GM21423 (cell line): Measurements from ENCODE around the gene INPP5F.

ENCODE experiments used
- ATAC-seq: cut with Tn5 transposase; IDR thresholded peaks from one replicate; pipeline ENCODE4 v1.9.1; 2021; ENCODE audit warnings: mild to moderate bottlenecking, moderate library complexity; ENCODE audit not compliant: unreplicated experiment

INPP5F gene

DNA sequence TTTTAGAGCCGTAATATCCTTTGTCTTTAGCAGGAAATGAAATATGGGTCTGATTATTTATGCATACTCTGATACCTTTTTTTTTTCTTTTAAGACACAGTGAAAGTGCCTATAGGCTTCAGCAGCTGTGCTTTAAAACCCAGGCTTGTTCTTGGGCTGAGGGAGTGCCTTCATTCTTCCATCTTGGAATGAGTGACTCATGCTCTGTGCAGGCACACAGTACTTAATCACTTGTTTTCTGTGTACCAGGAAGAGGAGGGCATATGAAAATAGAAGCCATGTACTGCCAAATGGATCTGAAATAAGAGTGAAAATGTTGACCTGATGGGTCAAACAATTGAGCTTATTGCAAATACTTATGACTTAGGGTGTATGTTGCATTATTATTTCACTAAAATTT lies 12.0 kb downstream of the INPP5F start:
- ATAC-seq: no peak

- no peak for ATAC-seq
These were observed 13.1 kb downstream of the INPP5F start for GRCh38 chr10:119738962-119739361.

DNA sequence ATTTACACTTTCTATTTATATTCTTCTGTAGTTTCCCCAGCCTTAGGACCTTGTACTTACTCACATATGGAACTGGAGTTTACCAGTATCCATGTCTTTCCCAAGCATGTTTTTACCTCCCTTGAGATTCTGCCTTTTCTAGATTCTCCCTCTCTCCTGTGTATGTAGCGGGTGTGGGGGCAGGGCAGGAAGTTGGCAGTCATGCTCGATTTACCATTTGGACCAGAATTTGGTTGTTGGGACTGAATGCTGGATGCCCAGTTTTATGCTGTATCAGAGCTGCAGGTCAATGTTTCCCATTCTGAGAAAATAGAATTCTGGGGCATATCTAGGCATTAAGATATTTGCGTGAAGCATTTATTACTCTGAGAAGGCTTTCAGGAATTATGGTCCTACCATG lies 14.2 kb downstream of the INPP5F start:
- ATAC-seq: no peak

DNA sequence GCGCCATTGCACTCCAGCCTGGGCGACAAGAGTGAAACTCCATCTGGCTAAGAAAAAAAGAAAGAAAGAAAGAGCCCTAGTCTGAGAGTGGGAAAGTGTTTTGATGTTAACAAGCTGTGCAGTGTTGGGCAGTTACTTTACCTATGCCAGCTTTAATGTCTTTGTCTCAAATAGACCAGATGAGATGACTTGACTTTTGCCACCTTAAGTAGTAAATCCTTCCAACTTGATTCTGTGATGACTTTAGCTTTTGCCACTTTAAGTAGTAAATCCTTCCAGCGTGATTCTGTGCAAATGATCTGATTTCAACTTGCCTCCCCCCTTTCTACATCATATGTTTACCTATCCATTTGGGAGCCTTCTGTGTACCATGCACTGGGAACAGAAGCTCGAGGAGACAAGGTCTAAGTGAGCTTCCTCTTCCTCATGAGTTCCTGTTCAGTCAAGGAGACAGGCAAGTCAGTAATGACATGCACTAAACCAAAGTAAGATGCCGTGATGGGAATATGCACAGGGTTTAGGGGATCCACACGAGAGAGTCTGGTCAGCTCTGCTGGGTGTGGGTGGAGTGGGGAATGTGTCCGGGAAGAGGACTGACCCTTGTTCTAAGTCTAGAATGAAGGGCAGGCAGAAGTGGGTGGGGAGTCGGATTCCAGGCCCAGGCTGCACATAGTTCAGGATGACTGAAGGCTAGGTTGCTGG lies 17.2 kb downstream of the INPP5F start:
- ATAC-seq: no peak

DNA sequence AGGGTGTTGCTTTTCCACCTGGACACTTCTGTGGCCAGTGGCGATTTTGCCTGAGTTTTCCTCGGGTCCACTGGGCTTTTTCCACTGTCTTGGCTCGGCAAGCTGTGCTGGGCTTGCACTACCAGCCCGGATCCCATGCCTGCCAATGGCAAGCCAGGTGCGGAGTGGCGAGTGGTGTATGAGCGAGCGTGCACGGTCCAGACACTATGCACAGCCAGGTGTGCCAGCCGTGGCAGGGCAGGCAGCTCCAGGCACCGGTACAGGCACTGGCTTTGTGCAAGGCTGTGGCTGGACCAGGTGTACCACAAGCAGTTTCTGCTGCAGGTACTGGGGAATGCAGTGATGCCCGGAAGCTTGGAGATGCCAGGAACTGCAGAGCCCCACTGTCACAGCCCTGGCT lies 22.1 kb downstream of the INPP5F start:
- no peak for ATAC-seq

- ATAC-seq: no peak
These were observed 23.0 kb downstream of the INPP5F start for GRCh38 chr10:119748871-119749270.

GRCh38 chr10:119749455-119749854 lies 23.6 kb downstream of the INPP5F start:
- no peak for ATAC-seq

DNA sequence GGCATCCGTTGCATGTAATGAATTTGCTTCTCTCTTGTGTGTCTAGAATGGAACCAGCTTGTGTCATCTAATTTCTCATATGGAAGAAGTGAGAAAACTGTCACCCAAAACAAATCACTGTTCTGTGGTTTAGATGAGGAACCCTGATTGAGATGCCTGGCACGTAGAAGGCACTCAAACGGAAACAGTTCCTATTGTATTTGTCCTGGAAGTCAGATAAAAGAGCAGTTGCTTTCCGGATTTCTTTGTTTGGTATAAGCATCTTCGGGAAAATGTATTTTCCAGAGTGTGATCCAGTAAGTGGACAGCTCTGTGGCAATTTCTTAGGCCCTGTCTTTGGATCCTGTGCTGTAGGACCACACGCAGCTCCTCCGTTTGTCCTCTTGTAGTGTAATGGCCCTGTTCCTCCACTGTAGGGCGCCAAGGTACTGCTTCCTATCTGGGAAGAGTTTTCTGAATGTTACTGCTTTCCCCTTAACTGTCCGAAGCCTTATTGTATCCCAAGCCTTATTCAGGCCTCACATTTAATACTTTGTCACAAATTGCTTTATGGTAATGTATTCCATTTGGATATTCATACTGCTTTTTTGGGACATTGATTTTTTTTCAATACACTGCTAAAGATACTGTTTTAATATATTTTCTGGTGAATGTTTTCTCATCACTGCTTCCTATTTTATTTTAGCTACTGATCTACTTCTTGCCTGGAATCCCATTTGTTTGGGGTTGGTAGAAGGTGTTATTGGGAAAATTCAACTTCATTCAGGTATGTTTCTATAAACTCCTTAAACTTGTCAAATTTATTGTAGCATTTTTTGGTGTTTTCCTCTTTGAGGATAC lies 24.8 kb downstream of the INPP5F start:
- no peak for ATAC-seq

- no peak for ATAC-seq
These were observed 27.5 kb downstream of the INPP5F start for GRCh38 chr10:119753309-119753708.

GRCh38 chr10:119754085-119754484 lies 28.2 kb downstream of the INPP5F start:
- no peak for ATAC-seq

DNA sequence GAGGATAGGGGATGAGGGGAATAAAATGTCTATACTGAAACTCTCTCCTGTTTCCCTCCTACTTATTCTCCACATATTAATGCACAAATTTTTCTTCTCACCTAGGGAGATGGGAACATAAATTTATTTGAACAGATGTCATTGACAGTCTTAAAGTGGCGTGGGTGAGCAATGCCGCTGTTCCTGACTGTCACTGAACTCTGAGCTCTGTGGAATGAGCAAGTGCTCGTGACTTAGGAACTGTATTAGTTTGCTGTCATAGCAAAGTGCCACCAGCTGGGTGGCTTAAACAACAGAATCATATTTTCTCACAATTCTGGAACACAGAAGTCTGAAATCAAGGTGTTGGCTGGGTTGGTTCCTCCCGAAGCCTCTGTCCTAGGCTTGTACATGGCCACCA lies 29.1 kb downstream of the INPP5F start:
- ATAC-seq: no peak

DNA sequence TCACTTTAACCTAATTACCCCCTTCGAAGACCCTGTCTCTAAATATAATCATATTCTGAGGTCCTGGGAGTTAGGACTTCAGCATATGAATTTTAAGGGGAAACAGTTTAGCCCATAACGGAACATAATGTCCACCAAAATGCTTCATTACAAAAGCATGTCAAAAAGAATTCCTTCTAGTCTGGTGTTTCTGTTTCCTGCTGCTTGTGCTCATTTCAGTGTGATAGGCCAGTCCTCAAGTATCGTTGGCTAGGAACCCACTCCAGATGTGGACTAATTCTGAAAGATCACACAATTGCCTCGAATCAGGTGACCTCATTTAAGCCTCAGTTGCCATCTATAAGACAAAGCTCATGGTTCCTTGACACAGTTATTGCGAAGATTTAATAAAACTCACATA lies 29.6 kb downstream of the INPP5F start:
- ATAC-seq: no peak

DNA sequence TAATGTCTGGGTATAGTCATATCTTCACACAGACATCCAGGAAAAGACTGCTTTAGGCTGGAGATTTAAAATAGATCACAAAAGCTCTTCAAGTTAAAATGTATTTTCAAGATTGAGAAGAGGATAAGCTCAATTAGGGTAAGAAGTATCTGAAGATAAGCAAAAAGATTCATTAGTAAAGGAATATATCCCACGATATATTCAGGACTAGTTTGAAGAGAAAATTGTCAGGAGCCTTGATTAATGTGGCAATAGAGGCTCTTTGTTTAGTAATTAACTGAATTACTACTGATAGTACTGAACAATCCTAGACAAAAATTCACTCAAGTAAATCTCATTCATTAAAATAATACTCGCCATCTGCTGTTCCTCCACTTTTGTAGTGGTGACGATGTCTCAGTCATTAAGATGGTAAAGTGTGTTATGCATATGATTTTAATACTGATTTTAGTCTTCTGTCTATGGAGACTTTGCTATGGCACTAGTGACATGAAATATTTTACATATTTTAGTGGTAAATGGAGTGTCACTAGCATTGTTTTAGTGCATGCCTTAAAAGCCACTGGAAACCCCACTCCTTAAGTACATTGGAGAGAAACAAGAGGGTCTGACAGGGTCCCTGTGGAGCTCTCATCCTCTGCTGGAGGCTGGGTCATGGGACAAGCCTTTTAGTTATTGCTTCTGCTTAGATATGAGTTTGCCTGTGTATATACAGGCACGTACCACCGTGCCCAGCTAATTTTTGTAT lies 32.8 kb downstream of the INPP5F start:
- no peak for ATAC-seq

- ATAC-seq: no peak
These were observed 34.0 kb downstream of the INPP5F start for GRCh38 chr10:119759832-119760231.

GRCh38 chr10:119761106-119761505 lies 35.3 kb downstream of the INPP5F start:
- no peak for ATAC-seq

GRCh38 chr10:119762035-119762434 lies 36.2 kb downstream of the INPP5F start:
- ATAC-seq: no peak

- ATAC-seq: no peak
These were observed 37.3 kb downstream of the INPP5F start for GRCh38 chr10:119762805-119763798.

GRCh38 chr10:119768455-119769094 lies 42.7 kb downstream of the INPP5F start:
- ATAC-seq: no peak

DNA sequence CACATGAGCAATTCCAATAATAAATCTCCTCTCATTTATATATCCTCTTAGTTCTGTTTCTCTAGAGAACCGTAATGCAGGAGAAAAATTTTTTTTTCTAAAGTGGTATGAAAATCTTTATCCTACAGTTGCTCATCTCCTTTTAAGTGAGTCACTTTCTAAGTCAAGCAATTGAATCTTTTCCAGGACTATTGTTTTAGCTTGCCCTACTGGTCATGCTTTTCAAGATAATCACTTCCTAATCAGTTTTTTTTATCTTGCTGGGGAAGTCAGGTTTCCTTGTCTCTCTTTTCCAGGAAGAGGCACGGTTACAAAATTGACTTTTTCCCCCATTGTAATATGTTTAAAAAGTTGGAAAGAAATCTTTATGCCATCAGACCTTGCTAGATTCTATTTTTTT lies 44.0 kb downstream of the INPP5F start:
- no peak for ATAC-seq

DNA sequence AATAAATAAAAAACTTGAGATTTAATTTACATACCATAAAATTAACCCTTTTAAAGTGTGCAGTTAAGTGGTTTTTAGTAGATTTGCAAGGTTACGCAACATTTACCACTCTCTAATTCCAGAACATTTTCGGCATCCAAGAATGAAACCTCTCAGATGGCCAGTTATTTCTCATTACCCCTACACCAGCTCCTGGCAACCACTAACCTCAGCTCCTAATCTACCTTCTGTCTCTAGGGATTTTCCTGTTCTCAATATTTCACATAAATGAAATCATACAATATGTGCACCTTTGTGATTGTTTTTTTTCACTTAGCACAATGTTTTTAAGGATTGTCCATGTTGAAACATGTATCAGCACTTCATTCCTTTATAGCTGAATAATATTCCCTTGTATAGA lies 45.1 kb downstream of the INPP5F start:
- no peak for ATAC-seq
